Thyroid gland (tissue), 4 donors: ENCODE measurements around the gene DSP. TPM values are rescaled to one million over a fixed set of nuclear protein-coding genes. Genes with fewer than 3 reads are reported as not detected.

Experiments
- DNase-seq, 2 donors: peaks; one replicate each; pipeline ENCODE4 v3.0.0-alpha.2; 2019
- H3K27ac ChIP-seq, 3 donors: fragments of 200-600 bp; sonication (generic); 1 replicate in 2 of 3; 2 replicates in 1 of 3; pipeline ENCODE4 v1.5.1; 2016 to 2019; ENCODE audit warnings: mild to moderate bottlenecking in 1 of 3, moderate library complexity in 1 of 3
- H3K27me3 ChIP-seq: fragments of 200-600 bp; sonication (generic); one replicate; pipeline ENCODE4 v1.5.1; 2019
- H3K36me3 ChIP-seq, 2 donors: fragments of 200-600 bp; sonication (generic); one replicate each; pipeline ENCODE4 v1.5.1; 2016 to 2019
- H3K4me1 ChIP-seq, 2 donors: fragments of 200-600 bp; sonication (generic); one replicate each; pipeline ENCODE4 v1.5.1; 2017 to 2019
- H3K4me3 ChIP-seq, 3 donors: fragments of 200-600 bp; sonication (generic); replicated peaks in 1 of 3; 1 replicate in 2 of 3; 2 replicates in 1 of 3; pipeline ENCODE4 v1.5.1; 2016; ENCODE audit warnings: mild to moderate bottlenecking in 1 of 3
- H3K9me3 ChIP-seq: fragments of 200-600 bp; sonication (generic); one replicate; pipeline ENCODE4 v1.5.1; 2017
- POLR2A ChIP-seq, 2 donors: fragments of 450-650 bp; IDR thresholded peaks; one replicate each; pipeline ENCODE4 v1.6.1; 2017; ENCODE audit warnings: antibody characterized with exemption in 2 of 2, mild to moderate bottlenecking in 2 of 2, moderate library complexity in 1 of 2
- WGBS, 2 donors: methylation state at CpG; one replicate each; pipeline ENCODE4 v1.1.5; 2017; 5-methylcytosine and 5-hydroxymethylcytosine counted together
- intact Hi-C: fragments of 100-400 bp; cut with DNase I; formaldehyde crosslinking; loops from one replicate; pipeline ENCODE4 v1.15.1; 2023
- total RNA-seq, 4 donors: library from RNA; depleted of rRNA; stranded (reverse); fragments of >200 nt; gene quantifications; one replicate each; pipeline ENCODE4 v1.2.3, GENCODE V29; 2016
- TF ChIP-seq, protein P1 (sequence below), 6 experiments: fragments of 200-600 bp in 3 of 6; fragments of 450-650 bp in 3 of 6; sonication (generic) in 3 of 6; IDR thresholded peaks; one replicate each; pipeline ENCODE4 v1.5.1; 2016 to 2019; ENCODE audit warnings: antibody characterized with exemption in 6 of 6, mild to moderate bottlenecking in 2 of 6, inconsistent platforms in 1 of 6, moderate library complexity in 1 of 6

The DSP gene
- total RNA-seq, 4 donors from 2014 or later, result 122 to 176 (median 145) TPM

DNA sequence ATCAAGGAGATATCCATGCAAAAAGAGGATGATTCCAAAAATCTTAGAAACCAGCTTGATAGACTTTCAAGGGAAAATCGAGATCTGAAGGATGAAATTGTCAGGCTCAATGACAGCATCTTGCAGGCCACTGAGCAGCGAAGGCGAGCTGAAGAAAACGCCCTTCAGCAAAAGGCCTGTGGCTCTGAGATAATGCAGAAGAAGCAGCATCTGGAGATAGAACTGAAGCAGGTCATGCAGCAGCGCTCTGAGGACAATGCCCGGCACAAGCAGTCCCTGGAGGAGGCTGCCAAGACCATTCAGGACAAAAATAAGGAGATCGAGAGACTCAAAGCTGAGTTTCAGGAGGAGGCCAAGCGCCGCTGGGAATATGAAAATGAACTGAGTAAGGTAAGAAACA, 38.4 kb downstream of the DSP start:
- DNase-seq, result no peak
- TF ChIP-seq, protein P1, sequence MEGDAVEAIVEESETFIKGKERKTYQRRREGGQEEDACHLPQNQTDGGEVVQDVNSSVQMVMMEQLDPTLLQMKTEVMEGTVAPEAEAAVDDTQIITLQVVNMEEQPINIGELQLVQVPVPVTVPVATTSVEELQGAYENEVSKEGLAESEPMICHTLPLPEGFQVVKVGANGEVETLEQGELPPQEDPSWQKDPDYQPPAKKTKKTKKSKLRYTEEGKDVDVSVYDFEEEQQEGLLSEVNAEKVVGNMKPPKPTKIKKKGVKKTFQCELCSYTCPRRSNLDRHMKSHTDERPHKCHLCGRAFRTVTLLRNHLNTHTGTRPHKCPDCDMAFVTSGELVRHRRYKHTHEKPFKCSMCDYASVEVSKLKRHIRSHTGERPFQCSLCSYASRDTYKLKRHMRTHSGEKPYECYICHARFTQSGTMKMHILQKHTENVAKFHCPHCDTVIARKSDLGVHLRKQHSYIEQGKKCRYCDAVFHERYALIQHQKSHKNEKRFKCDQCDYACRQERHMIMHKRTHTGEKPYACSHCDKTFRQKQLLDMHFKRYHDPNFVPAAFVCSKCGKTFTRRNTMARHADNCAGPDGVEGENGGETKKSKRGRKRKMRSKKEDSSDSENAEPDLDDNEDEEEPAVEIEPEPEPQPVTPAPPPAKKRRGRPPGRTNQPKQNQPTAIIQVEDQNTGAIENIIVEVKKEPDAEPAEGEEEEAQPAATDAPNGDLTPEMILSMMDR (IDR thresholded peaks at IDR 0.05), result no peak
- no peaks in the 10 kb centered on the region for H3K9me3 ChIP-seq
- no peaks in the 10 kb centered on the region for H3K27me3 ChIP-seq
- H3K4me1 ChIP-seq, result no peaks in the 10 kb centered on the region
- peaks cover 68 to 78% of the 10 kb centered on the region in 2 donors for H3K36me3 ChIP-seq
- H3K27ac ChIP-seq, result no peak overlapping the region
- WGBS, 2 donors, result 94 to 97% methylated on average over 9 of the region's 9 CpGs
- intact Hi-C loops, result loop anchor here (10.0 kb wide), 1 partner anchor 155 kb away; no protein-coding TSS in a partner anchor
- H3K4me3 ChIP-seq, result no peak overlapping the region

DNA sequence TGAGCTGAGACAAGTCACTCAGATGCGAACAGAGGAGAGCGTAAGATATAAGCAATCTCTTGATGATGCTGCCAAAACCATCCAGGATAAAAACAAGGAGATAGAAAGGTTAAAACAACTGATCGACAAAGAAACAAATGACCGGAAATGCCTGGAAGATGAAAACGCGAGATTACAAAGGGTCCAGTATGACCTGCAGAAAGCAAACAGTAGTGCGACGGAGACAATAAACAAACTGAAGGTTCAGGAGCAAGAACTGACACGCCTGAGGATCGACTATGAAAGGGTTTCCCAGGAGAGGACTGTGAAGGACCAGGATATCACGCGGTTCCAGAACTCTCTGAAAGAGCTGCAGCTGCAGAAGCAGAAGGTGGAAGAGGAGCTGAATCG, 39.1 kb downstream of the DSP start:
- intact Hi-C loops, result loop anchor here (10.0 kb wide), 1 partner anchor 156 kb away; no protein-coding TSS in a partner anchor
- Histone ChIP-seq H3K27ac (no peak overlapping the region), H3K4me1 (no peaks in the 10 kb centered on the region), H3K36me3 (peaks cover 70 to 77% of the 10 kb centered on the region in 2 donors), H3K27me3 (no peaks in the 10 kb centered on the region), H3K4me3 (no peak overlapping the region), H3K9me3 (no peaks in the 10 kb centered on the region)
- 89 to 92% methylated on average over 13 of the region's 13 CpGs for WGBS, 2 donors
- TF ChIP-seq, protein P1 (IDR thresholded peaks at IDR 0.05), result no peak
- no peak for TF ChIP-seq POLR2A (IDR thresholded peaks at IDR 0.05)
- DNase-seq, result no peak

DNA sequence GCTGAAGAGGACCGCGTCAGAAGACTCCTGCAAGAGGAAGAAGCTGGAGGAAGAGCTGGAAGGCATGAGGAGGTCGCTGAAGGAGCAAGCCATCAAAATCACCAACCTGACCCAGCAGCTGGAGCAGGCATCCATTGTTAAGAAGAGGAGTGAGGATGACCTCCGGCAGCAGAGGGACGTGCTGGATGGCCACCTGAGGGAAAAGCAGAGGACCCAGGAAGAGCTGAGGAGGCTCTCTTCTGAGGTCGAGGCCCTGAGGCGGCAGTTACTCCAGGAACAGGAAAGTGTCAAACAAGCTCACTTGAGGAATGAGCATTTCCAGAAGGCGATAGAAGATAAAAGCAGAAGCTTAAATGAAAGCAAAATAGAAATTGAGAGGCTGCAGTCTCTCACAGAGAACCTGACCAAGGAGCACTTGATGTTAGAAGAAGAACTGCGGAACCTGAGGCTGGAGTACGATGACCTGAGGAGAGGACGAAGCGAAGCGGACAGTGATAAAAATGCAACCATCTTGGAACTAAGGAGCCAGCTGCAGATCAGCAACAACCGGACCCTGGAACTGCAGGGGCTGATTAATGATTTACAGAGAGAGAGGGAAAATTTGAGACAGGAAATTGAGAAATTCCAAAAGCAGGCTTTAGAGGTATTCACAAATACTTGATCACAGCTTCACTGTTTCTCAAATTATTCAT, 39.6 kb downstream of the DSP start:
- Histone ChIP-seq H3K36me3 (peaks cover 65 to 73% of the 10 kb centered on the region in 2 donors), H3K4me3 (no peak overlapping the region), H3K4me1 (no peaks in the 10 kb centered on the region), H3K9me3 (no peaks in the 10 kb centered on the region), H3K27me3 (no peaks in the 10 kb centered on the region), H3K27ac (no peak overlapping the region)
- intact Hi-C loops, result loop anchor here (10.0 kb wide), 1 partner anchor 156 kb away; no protein-coding TSS in a partner anchor
- TF ChIP-seq, protein P1 (IDR thresholded peaks at IDR 0.05), result no peak
- no peak for TF ChIP-seq POLR2A (IDR thresholded peaks at IDR 0.05)
- no peak for DNase-seq
- 90 to 91% methylated on average over 14 of the region's 14 CpGs for WGBS, 2 donors

DNA sequence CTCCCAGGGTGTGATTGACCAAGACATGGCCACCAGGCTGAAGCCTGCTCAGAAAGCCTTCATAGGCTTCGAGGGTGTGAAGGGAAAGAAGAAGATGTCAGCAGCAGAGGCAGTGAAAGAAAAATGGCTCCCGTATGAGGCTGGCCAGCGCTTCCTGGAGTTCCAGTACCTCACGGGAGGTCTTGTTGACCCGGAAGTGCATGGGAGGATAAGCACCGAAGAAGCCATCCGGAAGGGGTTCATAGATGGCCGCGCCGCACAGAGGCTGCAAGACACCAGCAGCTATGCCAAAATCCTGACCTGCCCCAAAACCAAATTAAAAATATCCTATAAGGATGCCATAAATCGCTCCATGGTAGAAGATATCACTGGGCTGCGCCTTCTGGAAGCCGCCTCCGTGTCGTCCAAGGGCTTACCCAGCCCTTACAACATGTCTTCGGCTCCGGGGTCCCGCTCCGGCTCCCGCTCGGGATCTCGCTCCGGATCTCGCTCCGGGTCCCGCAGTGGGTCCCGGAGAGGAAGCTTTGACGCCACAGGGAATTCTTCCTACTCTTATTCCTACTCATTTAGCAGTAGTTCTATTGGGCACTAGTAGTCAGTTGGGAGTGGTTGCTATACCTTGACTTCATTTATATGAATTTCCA, 43.9 kb downstream of the DSP start:
- TF ChIP-seq POLR2A (IDR thresholded peaks at IDR 0.05), result no peak
- TF ChIP-seq, protein P1 (IDR thresholded peaks at IDR 0.05), result no peak
- H3K9me3 ChIP-seq, result no peaks in the 10 kb centered on the region
- no peak for DNase-seq
- intact Hi-C loops, result loop anchor here (10.0 kb wide), 1 partner anchor 161 kb away; no protein-coding TSS in a partner anchor
- no peak overlapping the region for H3K27ac ChIP-seq
- peaks cover 32 to 36% of the 10 kb centered on the region in 2 donors for H3K36me3 ChIP-seq
- H3K4me1 ChIP-seq, result peaks cover 0 to 5% of the 10 kb centered on the region in 2 donors
- no peak overlapping the region for H3K4me3 ChIP-seq
- H3K27me3 ChIP-seq, result no peaks in the 10 kb centered on the region
- WGBS, 2 donors, result 96 to 97% methylated on average over 28 of the region's 28 CpGs

DNA sequence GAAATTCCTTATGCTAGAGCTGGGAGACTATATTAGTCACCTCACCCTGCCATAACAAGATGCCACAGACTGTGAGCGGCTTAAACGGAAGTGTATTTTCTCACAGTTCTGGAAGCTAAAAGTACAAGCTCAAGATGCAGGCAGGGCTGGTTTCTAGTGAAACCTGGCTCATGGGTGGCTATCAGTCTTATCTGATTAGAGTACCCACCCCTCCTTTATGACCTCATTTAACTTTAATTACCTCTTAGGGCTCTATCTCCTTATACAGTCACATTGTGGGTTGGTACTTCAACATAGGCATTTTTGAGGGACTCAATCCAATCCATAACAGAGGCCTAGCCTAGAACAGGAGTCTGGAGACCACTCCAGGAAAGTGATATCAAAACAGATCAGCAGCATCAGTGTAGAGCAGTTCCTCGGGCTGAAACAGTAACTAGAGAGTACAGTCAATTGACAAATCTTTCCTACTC, 46.2 kb downstream of the DSP start:
- peaks cover 21 to 22% of the 10 kb centered on the region in 2 donors for H3K36me3 ChIP-seq
- H3K9me3 ChIP-seq, result no peaks in the 10 kb centered on the region
- 63 to 70% methylated on average over 3 of the region's 3 CpGs for WGBS, 2 donors
- H3K27ac ChIP-seq, result no peak overlapping the region
- intact Hi-C loops, result loop anchor here (10.0 kb wide), 1 partner anchor 163 kb away; no protein-coding TSS in a partner anchor
- no peaks in the 10 kb centered on the region for H3K27me3 ChIP-seq
- no peak for DNase-seq
- TF ChIP-seq, protein P1 (IDR thresholded peaks at IDR 0.05), result no peak
- no peak for TF ChIP-seq POLR2A (IDR thresholded peaks at IDR 0.05)
- peaks cover 0 to 20% of the 10 kb centered on the region in 2 donors for H3K4me1 ChIP-seq
- H3K4me3 ChIP-seq, result no peak overlapping the region
